Measurements from ENCODE around the gene KSR1. TPM values are rescaled to one million over a fixed set of nuclear protein-coding genes. Genes with fewer than 3 reads are reported as not detected.

Gene KSR1
- total and polyA plus RNA-seq, 10 of the 15 experiments (the other 5 are each of a cell fraction or from before 2014, with no cell fraction given) = 0.97 to 66.6 (median 22.9) TPM

GRCh38 chr17:27577121-27577761 lies 121.0 kb downstream of the KSR1 start (continued):
- TF ChIP-seq NR2F1 (conservative IDR thresholded peaks at IDR 0.05) (no peak), ETV6 (conservative IDR thresholded peaks at IDR 0.05 in 1 of 2, IDR thresholded peaks at IDR 0.05 in 1 of 2; ENCODE audit: borderline replicate concordance in 1 of 2, low read depth in 1 of 2) (no peak), RB1 (IDR thresholded peaks at IDR 0.05; ENCODE audit: borderline replicate concordance) (no peak), RAD51 (IDR thresholded peaks at IDR 0.05) (no peak), NR2C1 (IDR thresholded peaks at IDR 0.05) (no peak)
- TF ChIP-seq, protein P1, sequence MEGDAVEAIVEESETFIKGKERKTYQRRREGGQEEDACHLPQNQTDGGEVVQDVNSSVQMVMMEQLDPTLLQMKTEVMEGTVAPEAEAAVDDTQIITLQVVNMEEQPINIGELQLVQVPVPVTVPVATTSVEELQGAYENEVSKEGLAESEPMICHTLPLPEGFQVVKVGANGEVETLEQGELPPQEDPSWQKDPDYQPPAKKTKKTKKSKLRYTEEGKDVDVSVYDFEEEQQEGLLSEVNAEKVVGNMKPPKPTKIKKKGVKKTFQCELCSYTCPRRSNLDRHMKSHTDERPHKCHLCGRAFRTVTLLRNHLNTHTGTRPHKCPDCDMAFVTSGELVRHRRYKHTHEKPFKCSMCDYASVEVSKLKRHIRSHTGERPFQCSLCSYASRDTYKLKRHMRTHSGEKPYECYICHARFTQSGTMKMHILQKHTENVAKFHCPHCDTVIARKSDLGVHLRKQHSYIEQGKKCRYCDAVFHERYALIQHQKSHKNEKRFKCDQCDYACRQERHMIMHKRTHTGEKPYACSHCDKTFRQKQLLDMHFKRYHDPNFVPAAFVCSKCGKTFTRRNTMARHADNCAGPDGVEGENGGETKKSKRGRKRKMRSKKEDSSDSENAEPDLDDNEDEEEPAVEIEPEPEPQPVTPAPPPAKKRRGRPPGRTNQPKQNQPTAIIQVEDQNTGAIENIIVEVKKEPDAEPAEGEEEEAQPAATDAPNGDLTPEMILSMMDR (IDR thresholded peaks at IDR 0.05 in 2 of 3, conservative IDR thresholded peaks at IDR 0.05 in 1 of 3; ENCODE audit: control insufficient read depth in 2 of 3, extremely low read depth in 1 of 3, insufficient read depth in 1 of 3, low read depth in 3 of 3, low read length in 3 of 3) = no peak
- TF ChIP-seq, protein P2, sequence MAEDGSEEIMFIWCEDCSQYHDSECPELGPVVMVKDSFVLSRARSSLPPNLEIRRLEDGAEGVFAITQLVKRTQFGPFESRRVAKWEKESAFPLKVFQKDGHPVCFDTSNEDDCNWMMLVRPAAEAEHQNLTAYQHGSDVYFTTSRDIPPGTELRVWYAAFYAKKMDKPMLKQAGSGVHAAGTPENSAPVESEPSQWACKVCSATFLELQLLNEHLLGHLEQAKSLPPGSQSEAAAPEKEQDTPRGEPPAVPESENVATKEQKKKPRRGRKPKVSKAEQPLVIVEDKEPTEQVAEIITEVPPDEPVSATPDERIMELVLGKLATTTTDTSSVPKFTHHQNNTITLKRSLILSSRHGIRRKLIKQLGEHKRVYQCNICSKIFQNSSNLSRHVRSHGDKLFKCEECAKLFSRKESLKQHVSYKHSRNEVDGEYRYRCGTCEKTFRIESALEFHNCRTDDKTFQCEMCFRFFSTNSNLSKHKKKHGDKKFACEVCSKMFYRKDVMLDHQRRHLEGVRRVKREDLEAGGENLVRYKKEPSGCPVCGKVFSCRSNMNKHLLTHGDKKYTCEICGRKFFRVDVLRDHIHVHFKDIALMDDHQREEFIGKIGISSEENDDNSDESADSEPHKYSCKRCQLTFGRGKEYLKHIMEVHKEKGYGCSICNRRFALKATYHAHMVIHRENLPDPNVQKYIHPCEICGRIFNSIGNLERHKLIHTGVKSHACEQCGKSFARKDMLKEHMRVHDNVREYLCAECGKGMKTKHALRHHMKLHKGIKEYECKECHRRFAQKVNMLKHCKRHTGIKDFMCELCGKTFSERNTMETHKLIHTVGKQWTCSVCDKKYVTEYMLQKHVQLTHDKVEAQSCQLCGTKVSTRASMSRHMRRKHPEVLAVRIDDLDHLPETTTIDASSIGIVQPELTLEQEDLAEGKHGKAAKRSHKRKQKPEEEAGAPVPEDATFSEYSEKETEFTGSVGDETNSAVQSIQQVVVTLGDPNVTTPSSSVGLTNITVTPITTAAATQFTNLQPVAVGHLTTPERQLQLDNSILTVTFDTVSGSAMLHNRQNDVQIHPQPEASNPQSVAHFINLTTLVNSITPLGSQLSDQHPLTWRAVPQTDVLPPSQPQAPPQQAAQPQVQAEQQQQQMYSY (CRISPR knock-in tag; IDR thresholded peaks at IDR 0.05) = no peak
- TF ChIP-seq, protein P3, sequence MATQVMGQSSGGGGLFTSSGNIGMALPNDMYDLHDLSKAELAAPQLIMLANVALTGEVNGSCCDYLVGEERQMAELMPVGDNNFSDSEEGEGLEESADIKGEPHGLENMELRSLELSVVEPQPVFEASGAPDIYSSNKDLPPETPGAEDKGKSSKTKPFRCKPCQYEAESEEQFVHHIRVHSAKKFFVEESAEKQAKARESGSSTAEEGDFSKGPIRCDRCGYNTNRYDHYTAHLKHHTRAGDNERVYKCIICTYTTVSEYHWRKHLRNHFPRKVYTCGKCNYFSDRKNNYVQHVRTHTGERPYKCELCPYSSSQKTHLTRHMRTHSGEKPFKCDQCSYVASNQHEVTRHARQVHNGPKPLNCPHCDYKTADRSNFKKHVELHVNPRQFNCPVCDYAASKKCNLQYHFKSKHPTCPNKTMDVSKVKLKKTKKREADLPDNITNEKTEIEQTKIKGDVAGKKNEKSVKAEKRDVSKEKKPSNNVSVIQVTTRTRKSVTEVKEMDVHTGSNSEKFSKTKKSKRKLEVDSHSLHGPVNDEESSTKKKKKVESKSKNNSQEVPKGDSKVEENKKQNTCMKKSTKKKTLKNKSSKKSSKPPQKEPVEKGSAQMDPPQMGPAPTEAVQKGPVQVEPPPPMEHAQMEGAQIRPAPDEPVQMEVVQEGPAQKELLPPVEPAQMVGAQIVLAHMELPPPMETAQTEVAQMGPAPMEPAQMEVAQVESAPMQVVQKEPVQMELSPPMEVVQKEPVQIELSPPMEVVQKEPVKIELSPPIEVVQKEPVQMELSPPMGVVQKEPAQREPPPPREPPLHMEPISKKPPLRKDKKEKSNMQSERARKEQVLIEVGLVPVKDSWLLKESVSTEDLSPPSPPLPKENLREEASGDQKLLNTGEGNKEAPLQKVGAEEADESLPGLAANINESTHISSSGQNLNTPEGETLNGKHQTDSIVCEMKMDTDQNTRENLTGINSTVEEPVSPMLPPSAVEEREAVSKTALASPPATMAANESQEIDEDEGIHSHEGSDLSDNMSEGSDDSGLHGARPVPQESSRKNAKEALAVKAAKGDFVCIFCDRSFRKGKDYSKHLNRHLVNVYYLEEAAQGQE (IDR thresholded peaks at IDR 0.05; ENCODE audit: low read depth, low read length) = no peak

All from GM12878 (cell line).